HepG2 (cell line): Measurements from ENCODE around the gene VSTM1. TPM values are rescaled to one million over a fixed set of nuclear protein-coding genes. Genes with fewer than 3 reads are reported as not detected.

ENCODE experiments used
- ATAC-seq: fragments of 200-7000 bp; cut with Tn5 transposase; 3 replicates; pipeline ENCODE4 v1.9.1; 2020; ENCODE audit warnings: mild to moderate bottlenecking, moderate library complexity
- BruUV-seq: library from RNA; stranded (reverse); fragments of 400-500 nt; replicated peaks from 2 replicates; lab custom pipeline; 2021; lab: Mats Ljungman, UMichigan
- CTCF ChIA-PET: fragments of 300-600 bp; formaldehyde crosslinking; extraction: SDS; loops from one replicate; lab custom pipeline; 2021; ENCODE audit warnings: low total read pairs, inconsistent platforms, low intra/inter-chr PET ratio; lab: Yijun Ruan, JAX
- POLR2A ChIA-PET: fragments of 350-600 bp; sonication (Branson Sonifier 250); formaldehyde crosslinking; loops from one replicate; lab custom pipeline; 2020; ENCODE audit warnings: antibody characterized with exemption, inconsistent platforms; lab: Yijun Ruan, JAX
- DNase-seq: peaks from one replicate; pipeline ENCODE4 v3.0.0-alpha.2; 2015; ENCODE audit warnings: low spot score
- FAIRE-seq: peaks from 3 replicates; lab custom pipeline; 2011; peaks lifted over from hg19 to GRCh38; lab: Jason Lieb, UNC
- H2AFZ ChIP-seq: one replicate; pipeline ENCODE4 v1.6.1; 2011; ENCODE audit warnings: low read length, inconsistent platforms
- H3K27ac ChIP-seq: fragments of 300-600 bp; 3 replicates; pipeline ENCODE4 v1.8.0; 2011; ENCODE audit warnings: mixed run types, mild to moderate bottlenecking, mixed read lengths, low read length, inconsistent platforms; ENCODE audit not compliant: insufficient read depth; ENCODE audit errors: extremely low read length
- H3K27me3 ChIP-seq, 2 experiments: fragments of 200-600 bp in 1 of 2; 2 replicates in 1 of 2; 3 replicates in 1 of 2; pipeline versions ENCODE4 v1.6.0 to v1.8.0; 2011; ENCODE audit warnings: low read length in 2 of 2, mild to moderate bottlenecking in 2 of 2, moderate library complexity in 2 of 2, inconsistent platforms in 1 of 2; ENCODE audit not compliant: insufficient read depth in 2 of 2, control insufficient read depth in 1 of 2
- H3K36me3 ChIP-seq, 2 experiments: fragments of 200-600 bp in 1 of 2; replicated peaks in 1 of 2; 2 replicates in 1 of 2; 3 replicates in 1 of 2; pipeline versions ENCODE4 v1.5.1 to v1.8.0; 2011; ENCODE audit warnings: low read length in 2 of 2, inconsistent platforms in 1 of 2; ENCODE audit not compliant: insufficient read depth in 2 of 2, control insufficient read depth in 1 of 2
- H3K4me1 ChIP-seq: 2 replicates; pipeline ENCODE4 v1.5.1; 2012; ENCODE audit warnings: low read length, inconsistent platforms; ENCODE audit not compliant: insufficient read depth
- H3K4me2 ChIP-seq: 2 replicates; pipeline ENCODE4 v1.6.0; 2011; ENCODE audit warnings: low read depth, low read length, inconsistent platforms
- H3K4me3 ChIP-seq, 3 experiments: fragments of 200-600 bp in 1 of 3; sonication (generic), shearing (Covaris generic) in 1 of 3; replicated peaks in 1 of 3; 2 replicates each; pipeline ENCODE4 v1.5.1; 2011 to 2016; ENCODE audit warnings: low read length in 3 of 3, inconsistent platforms in 2 of 3, low read depth in 2 of 3, mild to moderate bottlenecking in 2 of 3, control low read depth in 1 of 3, mixed read lengths in 1 of 3; ENCODE audit not compliant: insufficient read depth in 1 of 3
- H3K79me2 ChIP-seq: one replicate; pipeline ENCODE4 v1.6.1; 2011; ENCODE audit warnings: low read length, inconsistent platforms; ENCODE audit not compliant: insufficient read depth
- H3K9ac ChIP-seq: 2 replicates; pipeline ENCODE4 v1.6.0; 2011; ENCODE audit warnings: mild to moderate bottlenecking, low read depth, low read length, inconsistent platforms; ENCODE audit not compliant: insufficient read depth
- H3K9me3 ChIP-seq: 2 replicates; pipeline ENCODE4 v1.5.1; 2012; ENCODE audit warnings: mild to moderate bottlenecking, low read length
- H4K20me1 ChIP-seq: 2 replicates; pipeline ENCODE4 v1.6.0; 2011; ENCODE audit warnings: inconsistent platforms, mild to moderate bottlenecking, low read length, moderate library complexity; ENCODE audit not compliant: insufficient read depth
- ADNP ChIP-seq: sonication (generic); formaldehyde crosslinking; IDR thresholded peaks from 2 replicates; pipeline ENCODE4 v1.4.0; 2020; ENCODE audit warnings: missing genetic modification reagents
- GRHL1 ChIP-seq: sonication (generic); formaldehyde crosslinking; conservative IDR thresholded peaks from 2 replicates; pipeline ENCODE4 v1.8.0; 2022; ENCODE audit warnings: missing genetic modification reagents
- NR2F6 ChIP-seq, 2 experiments: IDR thresholded peaks; 2 replicates each; pipeline ENCODE4 v1.6.1; 2016; ENCODE audit warnings: antibody characterized with exemption in 1 of 2, mild to moderate bottlenecking in 1 of 2
- SAP130 ChIP-seq: IDR thresholded peaks from 2 replicates; pipeline ENCODE4 v1.6.1; 2016; ENCODE audit warnings: low read depth
- ZBTB42 ChIP-seq: sonication (generic); formaldehyde crosslinking; IDR thresholded peaks from 2 replicates; pipeline ENCODE4 v1.5.0; 2020; ENCODE audit warnings: mild to moderate bottlenecking, missing genetic modification reagents
- ZMYM4 ChIP-seq: sonication (generic); formaldehyde crosslinking; IDR thresholded peaks from 2 replicates; pipeline ENCODE4 v1.8.1; 2023; ENCODE audit warnings: mild to moderate bottlenecking, missing genetic modification reagents
- ZNF124 ChIP-seq: sonication (generic); formaldehyde crosslinking; IDR thresholded peaks from 2 replicates; pipeline ENCODE4 v1.4.0; 2020; ENCODE audit warnings: missing genetic modification reagents
- ZNF143 ChIP-seq: sonication (generic); formaldehyde crosslinking; IDR thresholded peaks from 2 replicates; pipeline ENCODE4 v1.4.0; 2020; ENCODE audit warnings: missing genetic modification reagents
- ZNF225 ChIP-seq: sonication (generic); formaldehyde crosslinking; IDR thresholded peaks from 2 replicates; pipeline ENCODE4 v1.4.0; 2020; ENCODE audit warnings: mild to moderate bottlenecking, missing genetic modification reagents
- ZNF331 ChIP-seq: sonication (generic); formaldehyde crosslinking; IDR thresholded peaks from 2 replicates; pipeline ENCODE4 v1.4.0; 2020; ENCODE audit warnings: missing genetic modification reagents
- ZNF333 ChIP-seq: sonication (generic); formaldehyde crosslinking; IDR thresholded peaks from 2 replicates; pipeline ENCODE4 v1.4.0; 2020; ENCODE audit warnings: mild to moderate bottlenecking, missing genetic modification reagents, borderline replicate concordance
- ZNF567 ChIP-seq: sonication (generic); formaldehyde crosslinking; IDR thresholded peaks from 2 replicates; pipeline ENCODE4 v1.8.1; 2023; ENCODE audit warnings: mild to moderate bottlenecking, missing genetic modification reagents, borderline replicate concordance
- ZNF574 ChIP-seq: sonication (generic); formaldehyde crosslinking; IDR thresholded peaks from 2 replicates; pipeline ENCODE4 v1.4.0; 2020; ENCODE audit warnings: missing genetic modification reagents
- ZNF616 ChIP-seq: sonication (generic); formaldehyde crosslinking; IDR thresholded peaks from 2 replicates; pipeline ENCODE4 v1.5.0; 2020; ENCODE audit warnings: low read depth, mild to moderate bottlenecking, missing genetic modification reagents
- WGBS: methylation state at CpG from one replicate; pipeline ENCODE4 v1.1.6; 2017; ENCODE audit warnings: low lambda C conversion rate; 5-methylcytosine and 5-hydroxymethylcytosine counted together
- in situ Hi-C: cut with HindIII; loops from 2 replicates; pipeline ENCODE4 v1.10.0; 2017; ENCODE audit warnings: low pct_unique_long_range_greater_than_20kb; ENCODE audit not compliant: extremely low pct_ligation_motif_present
- intact Hi-C: fragments of 100-400 bp; cut with micrococcal nuclease; formaldehyde crosslinking; loops from one replicate; pipeline ENCODE4 v1.10.0; 2022; ENCODE audit not compliant: unreplicated experiment
- polyA plus RNA-seq, 8 experiments: library from polyadenylated mRNA; depleted of rRNA in 3 of 8; stranded (reverse) in 7 of 8; unstranded in 1 of 8; fragments of >200 nt; fragmentation: Illumina TruSeq in 4 of 8; extraction: Trizol in 4 of 8; gene quantifications; 2 replicates each; pipeline versions ENCODE4 v1.2.1 to v1.2.3, GENCODE V29; 2011 to 2016; ENCODE audit warnings: low read depth in 4 of 8, missing spikeins in 1 of 8, mixed read lengths in 1 of 8; ENCODE audit not compliant: insufficient read depth in 1 of 8
- total RNA-seq, 5 experiments: library from RNA; depleted of rRNA; stranded (reverse); fragments of >200 nt; fragmentation: Illumina TruSeq; extraction: Trizol; gene quantifications; 2 replicates each; pipeline ENCODE4 v1.2.3, GENCODE V29; 2016; ENCODE audit warnings: low read depth in 1 of 5
- TF ChIP-seq, protein P1 (sequence below): sonication (generic); formaldehyde crosslinking; IDR thresholded peaks from 2 replicates; pipeline ENCODE4 v1.4.0; 2020; ENCODE audit warnings: missing genetic modification reagents; ENCODE audit errors: not compliant biosample characterization

VSTM1 gene
- total and polyA plus RNA-seq, 2 of the 13 experiments (the other 11 are each of a cell fraction or from before 2014, with no cell fraction given): not detected

DNA sequence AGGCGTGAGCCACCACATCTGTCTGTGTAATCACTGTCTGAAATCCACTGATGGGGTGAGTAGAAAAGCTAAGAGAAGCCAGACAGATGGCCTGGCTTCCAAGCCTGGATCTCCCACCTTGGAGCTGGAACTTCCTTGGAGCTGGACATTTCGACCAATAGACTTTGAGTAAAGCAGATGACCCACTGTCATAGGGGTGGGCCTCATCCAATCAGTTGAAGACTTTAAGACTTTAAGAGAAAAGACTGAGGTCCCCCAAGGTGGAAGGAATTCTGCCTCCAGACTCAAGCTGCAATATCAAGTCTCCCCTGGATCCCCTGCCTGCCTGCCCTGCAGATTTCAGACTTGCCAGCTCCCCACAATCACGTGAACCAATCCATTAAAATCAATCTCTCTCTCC lies 20.7 kb downstream of the VSTM1 start:
- H3K27me3 ChIP-seq: peaks cover 0 to 2% of the 10 kb centered on the region in 2 experiments; a peak in 1 of 5 replicates
- H3K4me1 ChIP-seq: no peaks in the 10 kb centered on the region
- no peak overlapping the region for H3K9ac ChIP-seq
- DNase-seq: no peak
- H3K9me3 ChIP-seq: no peaks in the 10 kb centered on the region
- in situ Hi-C loops: no loop called here
- FAIRE-seq: no peak
- no peak overlapping the region for H2AFZ ChIP-seq
- ChIA-PET CTCF (no interaction called here), POLR2A (no interaction called here)
- no peak overlapping the region for H3K4me3 ChIP-seq
- no peaks in the 10 kb centered on the region for H4K20me1 ChIP-seq
- no peak for ATAC-seq
- no TSS peak for BruUV-seq
- no peaks in the 10 kb centered on the region for H3K36me3 ChIP-seq
- H3K79me2 ChIP-seq: no peaks in the 10 kb centered on the region
- H3K4me2 ChIP-seq: no peak overlapping the region
- 11% methylated on average over 3 of the region's 3 CpGs for WGBS
- intact Hi-C loops: no loop called here
- no peak overlapping the region for H3K27ac ChIP-seq
- TF ChIP-seq ZNF567 (CRISPR knock-in tag) (no peak), ADNP (CRISPR knock-in tag) (no peak), SAP130 (CRISPR knock-in tag) (no peak), NR2F6 (IDR thresholded peaks at IDR 0.05) (no peak), NR2F6 (CRISPR knock-in tag; IDR thresholded peaks at IDR 0.05) (no peak), ZNF616 (CRISPR knock-in tag) (no peak), GRHL1 (CRISPR knock-in tag) (no peak), ZMYM4 (CRISPR knock-in tag) (no peak), ZBTB42 (CRISPR knock-in tag) (no peak), ZNF333 (CRISPR knock-in tag) (no peak), ZNF331 (CRISPR knock-in tag) (no peak), ZNF124 (no peak), ZNF225 (no peak), ZNF143 (CRISPR knock-in tag) (no peak), ZNF574 (CRISPR knock-in tag) (no peak)
- TF ChIP-seq, protein P1, sequence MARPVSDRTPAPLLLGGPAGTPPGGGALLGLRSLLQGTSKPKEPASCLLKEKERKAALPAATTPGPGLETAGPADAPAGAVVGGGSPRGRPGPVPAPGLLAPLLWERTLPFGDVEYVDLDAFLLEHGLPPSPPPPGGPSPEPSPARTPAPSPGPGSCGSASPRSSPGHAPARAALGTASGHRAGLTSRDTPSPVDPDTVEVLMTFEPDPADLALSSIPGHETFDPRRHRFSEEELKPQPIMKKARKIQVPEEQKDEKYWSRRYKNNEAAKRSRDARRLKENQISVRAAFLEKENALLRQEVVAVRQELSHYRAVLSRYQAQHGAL: no peak
